ENCODE results near the gene ZC3H10.
"Not testable (repeated sequence)": the region's sequence is repeated elsewhere in the genome, so short reads cannot be mapped to it uniquely, and the experiment has no call there.

Gene ZC3H10

GRCh38 chr12:56154818-56155217, 36.8 kb downstream of the ZC3H10 start:
- no peak for DNase-seq (ENCODE audit: low read depth in 2 of 2)

DNA sequence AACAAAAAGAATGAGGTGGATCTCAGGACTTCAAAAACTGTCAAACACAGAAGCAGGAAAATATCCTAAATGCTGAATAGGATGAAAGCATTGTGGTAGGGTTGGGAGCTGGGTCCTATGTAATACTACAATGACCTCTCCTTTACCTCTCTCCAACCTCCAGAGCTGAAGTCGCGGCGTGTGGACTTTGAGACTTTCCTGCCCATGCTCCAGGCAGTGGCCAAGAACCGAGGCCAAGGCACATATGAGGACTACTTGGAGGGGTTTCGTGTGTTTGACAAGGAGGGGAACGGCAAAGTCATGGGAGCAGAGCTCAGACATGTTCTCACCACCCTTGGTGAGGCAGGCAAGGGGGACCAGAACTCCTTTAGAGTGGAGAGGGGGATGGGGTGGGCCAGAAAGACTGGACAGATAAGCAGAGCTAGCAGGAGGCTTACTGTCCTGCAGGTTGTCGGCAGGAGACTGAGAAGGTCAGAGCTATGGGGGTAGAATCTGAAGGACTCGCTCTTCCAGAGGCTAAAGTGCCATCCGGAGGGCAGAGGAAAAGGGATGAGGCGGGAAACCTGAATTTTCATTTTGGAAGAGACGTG, 37.3 kb downstream of the ZC3H10 start:
- no peak for DNase-seq (ENCODE audit: low read depth in 2 of 2)

GRCh38 chr12:56156464-56157200, 38.6 kb downstream of the ZC3H10 start:
- DNase-seq (ENCODE audit: low read depth in 2 of 2): not testable (repeated sequence)

DNA sequence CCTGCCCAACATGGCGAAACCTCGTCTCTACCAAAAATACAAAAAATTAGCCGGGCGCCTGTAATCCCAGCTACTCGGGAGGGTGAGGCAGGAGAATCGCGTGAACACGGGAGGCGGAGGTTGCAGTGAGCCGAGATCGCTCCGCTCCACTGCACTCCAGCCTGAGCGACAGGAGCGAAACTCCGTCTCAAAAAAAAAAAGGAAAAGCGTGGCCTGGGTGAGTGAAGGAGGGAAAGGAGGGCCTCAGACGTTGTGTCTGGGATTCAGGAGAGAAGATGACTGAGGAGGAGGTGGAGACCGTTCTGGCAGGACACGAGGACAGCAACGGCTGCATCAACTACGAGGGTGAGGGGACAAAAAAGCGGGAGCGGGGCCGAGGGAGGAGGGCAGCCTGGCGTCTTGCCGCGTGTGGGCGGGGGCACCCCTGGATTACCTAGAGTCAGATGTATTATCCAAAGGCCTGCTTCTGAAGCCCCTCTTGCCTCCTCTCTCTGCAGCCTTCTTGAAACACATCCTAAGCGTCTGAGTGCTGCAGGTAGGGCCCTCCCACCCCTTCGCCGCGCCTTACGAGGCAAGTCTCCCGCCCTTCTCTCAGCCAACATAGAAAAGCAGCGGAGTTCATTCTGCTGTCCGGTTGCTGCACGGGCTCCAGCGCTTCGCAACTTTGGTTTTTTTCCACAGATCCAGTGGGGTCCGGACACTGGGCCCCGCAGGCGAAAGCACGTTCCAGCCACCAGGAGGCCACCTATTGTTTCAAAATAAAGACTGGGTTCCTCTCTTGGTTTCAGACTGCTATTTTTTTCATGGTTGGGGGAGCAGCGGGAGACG, 39.3 kb downstream of the ZC3H10 start:
- peak; percentile 40 to 45 for DNase-seq (ENCODE audit: low read depth in 2 of 2)

DNA sequence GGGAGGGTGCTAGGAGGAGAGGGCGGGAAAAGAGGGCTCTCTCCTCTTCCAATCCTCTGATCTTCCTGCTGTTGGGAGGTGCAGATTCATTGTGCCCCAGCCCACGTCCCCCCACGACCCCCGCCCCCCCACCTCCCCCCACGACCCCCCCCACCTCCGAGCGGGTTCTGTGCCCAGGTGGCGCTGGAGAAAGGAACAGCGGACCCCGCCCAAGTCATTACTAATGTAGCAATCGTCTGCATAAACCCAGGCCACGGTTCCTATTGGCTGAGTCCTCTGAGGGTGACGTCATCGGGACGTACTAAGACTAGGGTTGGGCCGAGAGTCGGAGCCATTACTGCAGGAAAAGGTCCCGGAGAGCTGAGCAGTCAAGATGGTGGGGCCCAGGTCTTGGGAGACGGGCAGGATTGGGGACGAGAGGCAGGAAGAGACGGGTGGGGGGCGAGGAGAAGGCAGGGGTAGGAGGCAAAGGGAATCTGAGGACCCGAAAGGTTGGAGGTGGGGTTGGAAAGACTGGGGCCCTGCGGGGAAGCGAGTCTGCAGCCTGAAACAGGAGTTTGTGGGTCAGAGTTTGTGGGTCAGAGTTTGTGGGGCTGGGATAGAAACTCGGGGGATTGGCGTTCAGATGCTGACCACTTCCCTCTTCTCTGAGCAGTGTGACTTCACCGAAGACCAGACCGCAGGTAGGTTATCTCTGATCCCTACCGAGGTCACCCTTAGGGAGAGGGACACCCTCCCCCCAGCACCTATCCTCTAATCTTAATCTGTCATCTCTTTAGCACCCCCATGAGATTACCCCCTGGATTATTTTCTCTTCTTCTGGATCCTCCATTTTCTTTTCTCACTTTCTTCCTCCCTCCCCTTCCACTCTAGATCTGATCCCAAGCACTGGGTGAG, 40.2 kb downstream of the ZC3H10 start, which contains the start of gene MYL6:
TSS of gene MYL6 (plus strand) at position 331 of the 897 bp plus-strand sequence. CDS start at position 374, 43 bp downstream.
- DNase-seq (ENCODE audit: low read depth in 2 of 2): peak; percentile 84 to 91

GRCh38 chr12:56158926-56159461, 40.9 kb downstream of the ZC3H10 start:
- no peak for DNase-seq (ENCODE audit: low read depth in 2 of 2)

- DNase-seq (ENCODE audit: low read depth in 2 of 2): no peak
These were observed 41.6 kb downstream of the ZC3H10 start for GRCh38 chr12:56159482-56160192.

DNA sequence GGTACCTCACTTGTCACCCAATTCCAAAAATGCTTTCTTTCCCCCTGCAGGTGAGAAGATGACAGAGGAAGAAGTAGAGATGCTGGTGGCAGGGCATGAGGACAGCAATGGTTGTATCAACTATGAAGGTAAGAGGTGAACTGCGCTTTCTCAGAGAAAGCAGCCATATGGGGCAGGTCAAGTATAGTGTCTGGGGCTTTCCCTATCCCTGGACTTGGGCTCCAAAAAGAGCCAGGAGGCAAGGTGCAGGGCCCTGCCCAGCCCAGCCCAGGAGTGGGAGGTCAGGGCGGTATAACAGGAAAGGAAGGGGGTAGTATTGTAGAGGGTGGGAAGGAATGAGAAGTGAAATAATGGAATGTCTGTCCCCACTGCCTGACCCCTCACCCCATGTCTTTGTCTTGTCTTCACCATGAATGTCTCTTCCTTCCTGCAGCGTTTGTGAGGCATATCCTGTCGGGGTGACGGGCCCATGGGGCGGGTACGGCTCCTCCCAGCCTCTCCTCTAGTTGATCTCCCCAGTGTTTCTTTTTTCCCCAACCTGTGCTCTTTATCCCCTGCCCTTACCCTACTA, 42.2 kb downstream of the ZC3H10 start:
- peak; percentile 37 to 44 for DNase-seq (ENCODE audit: low read depth in 2 of 2)

DNA sequence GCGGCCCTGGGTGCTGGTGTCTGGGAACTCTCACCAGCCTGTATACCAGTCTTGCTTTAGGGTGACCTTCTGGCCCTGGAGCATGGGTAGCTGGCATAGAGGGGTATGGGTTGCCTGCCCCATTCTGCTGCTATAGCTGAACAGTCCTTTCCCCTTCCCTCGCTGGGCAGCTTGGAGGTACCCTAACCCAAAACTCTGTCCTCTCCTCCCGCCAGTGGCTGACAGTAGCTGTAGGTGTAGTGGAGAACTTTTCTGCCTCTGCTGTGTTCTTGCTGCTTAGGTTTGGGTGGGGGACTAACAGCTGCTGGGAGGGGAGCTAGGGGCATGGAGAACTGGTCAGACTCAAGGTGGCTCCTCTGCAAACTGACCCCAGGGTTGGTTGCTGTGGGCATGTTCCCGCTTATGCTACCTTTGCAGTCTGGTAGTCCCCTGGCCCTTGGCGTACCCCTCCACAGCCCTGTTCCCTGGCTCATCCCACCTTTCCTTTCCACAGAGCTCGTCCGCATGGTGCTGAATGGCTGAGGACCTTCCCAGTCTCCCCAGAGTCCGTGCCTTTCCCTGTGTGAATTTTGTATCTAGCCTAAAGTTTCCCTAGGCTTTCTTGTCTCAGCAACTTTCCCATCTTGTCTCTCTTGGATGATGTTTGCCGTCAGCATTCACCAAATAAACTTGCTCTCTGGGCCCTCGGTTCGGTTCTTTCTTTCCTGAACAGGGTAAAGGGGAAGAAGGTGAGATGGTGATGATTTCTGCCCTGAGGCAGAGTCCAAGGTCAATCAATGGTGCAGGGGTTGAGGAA, 43.0 kb downstream of the ZC3H10 start:
- DNase-seq (ENCODE audit: low read depth in 2 of 2): no peak

- DNase-seq (ENCODE audit: low read depth in 2 of 2): no peak
These were observed 43.8 kb downstream of the ZC3H10 start for GRCh38 chr12:56161690-56162351.

DNA sequence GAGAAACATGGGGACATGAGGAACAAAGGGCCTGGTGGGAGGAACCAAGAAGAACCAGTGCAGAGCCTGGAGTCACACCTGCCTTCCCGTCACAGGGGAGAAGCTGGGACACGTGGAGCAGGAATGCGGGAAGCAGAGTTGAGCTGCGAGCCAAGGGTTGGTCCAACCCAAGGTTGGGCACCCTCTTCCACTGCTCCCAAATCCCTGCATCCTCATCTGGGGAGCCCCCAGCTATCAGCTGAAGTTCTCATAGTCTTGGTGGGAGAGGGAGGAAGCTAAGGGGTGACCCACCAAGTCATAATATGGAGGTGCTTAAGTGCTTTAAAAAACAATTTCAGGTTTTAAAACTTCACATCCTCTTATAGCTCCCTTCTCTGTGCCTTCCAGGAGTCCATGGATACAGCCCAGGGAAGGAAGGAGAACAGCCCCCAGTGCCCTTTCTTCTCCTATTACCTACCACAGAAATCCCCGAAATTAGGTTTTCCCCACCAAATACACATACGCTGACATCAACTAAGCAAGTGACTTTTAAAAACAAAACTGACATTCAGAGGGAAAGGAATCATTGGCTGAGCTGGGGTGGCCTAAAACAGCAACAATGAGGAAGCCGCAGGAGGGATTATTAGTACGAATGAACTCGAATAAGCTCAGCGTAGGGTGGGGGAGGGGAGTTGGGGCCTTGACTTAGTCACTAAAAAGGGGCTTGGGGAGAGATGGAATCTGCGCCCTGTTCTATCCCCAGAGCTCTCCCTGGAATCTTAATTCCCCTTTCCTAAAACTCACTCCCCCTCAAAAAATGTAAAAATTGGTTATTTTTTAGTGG, 44.6 kb downstream of the ZC3H10 start:
- DNase-seq (ENCODE audit: low read depth in 2 of 2): no peak

DNA sequence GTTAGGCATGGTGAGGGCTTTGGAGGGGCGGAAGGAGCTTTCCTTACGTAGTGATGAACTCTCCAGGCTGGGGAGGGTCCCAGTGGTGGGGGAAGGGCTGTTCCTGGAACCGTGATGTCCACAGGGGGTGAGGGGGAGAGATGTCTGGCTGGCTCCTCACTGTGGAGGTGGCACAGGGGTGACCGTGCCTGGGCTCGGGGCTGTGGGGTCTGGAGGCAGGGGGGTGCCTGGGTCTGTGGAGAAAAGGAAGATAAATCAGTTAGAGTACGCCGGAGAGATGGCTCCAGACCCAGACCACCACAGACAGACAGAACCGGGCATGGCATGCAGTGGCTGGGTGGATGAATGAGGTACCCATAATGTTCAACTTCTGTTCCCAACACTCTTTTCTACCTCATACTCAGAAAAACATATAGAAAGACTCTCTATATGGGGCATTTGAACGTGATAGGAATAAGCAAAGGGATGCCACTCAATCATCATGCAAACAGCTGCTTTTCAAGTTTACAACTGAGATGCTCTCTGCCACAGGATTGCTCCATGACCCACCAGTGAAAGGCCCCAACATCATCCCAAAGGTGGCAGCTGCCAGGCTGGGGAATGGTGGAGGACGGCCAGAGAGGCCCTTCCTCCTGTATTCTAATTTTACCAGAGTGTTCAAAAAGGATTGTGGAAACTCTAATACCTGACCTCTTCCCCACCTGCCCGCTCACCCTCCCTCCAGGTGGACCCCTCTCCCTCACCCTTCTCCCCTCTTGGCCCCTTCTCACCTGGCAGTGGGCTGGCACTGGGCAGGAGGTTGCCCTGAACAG, 45.7 kb downstream of the ZC3H10 start:
- no peak for DNase-seq (ENCODE audit: low read depth in 2 of 2)

DNA sequence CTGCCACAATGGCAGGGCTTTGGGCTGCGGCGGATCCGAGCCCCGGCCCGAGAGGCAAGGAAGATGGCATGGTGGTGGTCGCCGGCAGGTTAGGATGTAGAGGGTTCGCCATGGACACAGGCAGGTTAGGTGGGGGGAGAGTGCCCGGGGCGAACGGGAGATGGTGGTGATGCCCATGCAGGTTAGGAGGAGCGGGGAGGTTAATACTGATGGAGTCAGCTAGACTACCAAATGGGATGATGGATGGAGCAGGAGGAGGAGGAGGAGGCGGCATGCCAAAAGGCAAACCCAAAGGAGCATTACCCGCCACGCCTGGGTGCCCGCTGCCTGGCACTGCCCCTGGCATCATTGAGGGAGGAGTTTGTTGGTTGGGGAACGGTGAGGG, 46.3 kb downstream of the ZC3H10 start:
- DNase-seq (ENCODE audit: low read depth in 2 of 2): no peak

GRCh38 chr12:56165369-56165768, 47.3 kb downstream of the ZC3H10 start:
- no peak for DNase-seq (ENCODE audit: low read depth in 2 of 2)

- no peak for DNase-seq (ENCODE audit: low read depth in 2 of 2)
These were observed 51.2 kb downstream of the ZC3H10 start for GRCh38 chr12:56169229-56169759.

- DNase-seq (ENCODE audit: low read depth in 2 of 2): no peak
These were observed 54.8 kb downstream of the ZC3H10 start for GRCh38 chr12:56172839-56173238.
